HUES64 (cell line): ENCODE data around the gene DSCAML1.

ENCODE experiments used
- H3K27ac ChIP-seq: 2 replicates; pipeline ENCODE4 v1.7.0; 2013; ENCODE audit warnings: low read depth, low read length, inconsistent platforms
- H3K27me3 ChIP-seq: 2 replicates; pipeline ENCODE4 v1.6.1; 2013; ENCODE audit warnings: mild to moderate bottlenecking, low read length; ENCODE audit not compliant: insufficient read depth
- H3K36me3 ChIP-seq: 2 replicates; pipeline ENCODE4 v1.6.1; 2013; ENCODE audit warnings: mild to moderate bottlenecking, low read length; ENCODE audit not compliant: insufficient read depth
- H3K4me1 ChIP-seq: 2 replicates; pipeline ENCODE4 v1.6.1; 2013; ENCODE audit warnings: mild to moderate bottlenecking, low read length, moderate library complexity; ENCODE audit not compliant: insufficient read depth
- H3K4me3 ChIP-seq: 2 replicates; pipeline ENCODE4 v1.5.1; 2013; ENCODE audit warnings: mild to moderate bottlenecking, low read length, moderate library complexity
- H3K9ac ChIP-seq: 2 replicates; pipeline ENCODE4 v1.6.1; 2013; ENCODE audit warnings: mild to moderate bottlenecking, low read depth, low read length
- H3K9me3 ChIP-seq: 2 replicates; pipeline ENCODE4 v1.6.1; 2013; ENCODE audit warnings: low read depth, low read length; ENCODE audit not compliant: insufficient read depth
- WGBS: fragments of 150-250, 120-280 bp; methylation state at CpG from one replicate; pipeline ENCODE4 v1.1.7; 2013; ENCODE audit warnings: missing lambda C conversion rate; 5-methylcytosine and 5-hydroxymethylcytosine counted together

DSCAML1 gene

DNA sequence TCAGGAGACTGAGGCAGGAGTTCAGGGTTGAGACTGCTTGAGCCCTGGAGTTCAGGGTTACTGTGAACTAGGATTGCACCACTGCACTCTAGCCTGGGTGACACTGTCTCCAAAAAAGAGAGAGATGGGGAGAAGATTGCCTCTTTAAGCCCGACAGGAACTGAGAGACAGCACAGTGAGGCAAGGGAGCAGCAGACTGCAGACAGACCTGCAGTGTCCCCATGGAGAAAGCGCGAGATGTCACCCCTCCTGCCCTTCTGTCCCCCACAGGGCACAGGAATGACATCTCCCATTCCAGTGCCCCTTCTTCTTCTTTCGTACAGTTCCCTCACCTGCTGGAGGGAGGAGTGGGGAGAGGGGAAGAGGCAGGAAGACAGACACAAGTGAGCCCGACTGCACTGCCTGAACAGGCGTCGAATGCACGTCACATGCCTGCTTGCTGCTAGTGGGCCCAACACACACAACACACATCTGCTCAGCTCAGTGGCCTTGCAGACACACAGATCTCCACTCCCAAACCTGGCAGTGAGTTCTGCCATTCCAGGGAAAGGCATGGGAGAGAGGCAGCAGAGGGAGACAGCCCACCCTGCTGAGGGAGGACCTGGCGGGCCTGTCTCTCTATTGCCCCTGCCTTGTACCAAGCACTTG, 167.0 kb downstream of the DSCAML1 start:
- WGBS: 95% methylated on average over 8 of the region's 9 CpGs
- Histone ChIP-seq H3K27me3 (no peaks in the 10 kb centered on the region), H3K27ac (no peak overlapping the region), H3K36me3 (no peaks in the 10 kb centered on the region), H3K4me1 (no peaks in the 10 kb centered on the region), H3K9me3 (no peaks in the 10 kb centered on the region), H3K4me3 (no peak overlapping the region), H3K9ac (no peak overlapping the region)

- Histone ChIP-seq H3K36me3 (no peaks in the 10 kb centered on the region), H3K4me3 (no peak overlapping the region), H3K9me3 (no peaks in the 10 kb centered on the region), H3K27ac (no peak overlapping the region), H3K9ac (no peak overlapping the region), H3K27me3 (no peaks in the 10 kb centered on the region), H3K4me1 (no peaks in the 10 kb centered on the region)
- WGBS: 90% methylated on average over 6 of the region's 6 CpGs
Measured at GRCh38 chr11:117629146-117629545, 167.9 kb downstream of the DSCAML1 start.

- Histone ChIP-seq H3K27ac (no peak overlapping the region), H3K9me3 (no peaks in the 10 kb centered on the region), H3K4me3 (no peak overlapping the region), H3K9ac (no peak overlapping the region), H3K27me3 (no peaks in the 10 kb centered on the region), H3K4me1 (no peaks in the 10 kb centered on the region), H3K36me3 (no peaks in the 10 kb centered on the region)
- WGBS: 88% methylated on average over 13 of the region's 13 CpGs
Measured at GRCh38 chr11:117627259-117627658, 169.8 kb downstream of the DSCAML1 start.

- 93% methylated on average over 9 of the region's 9 CpGs for WGBS
- H3K9me3 ChIP-seq: peaks cover 2% of the 10 kb centered on the region; the same call in 1 of the 2 replicates
Measured at GRCh38 chr11:117626576-117626975, 170.4 kb downstream of the DSCAML1 start.

GRCh38 chr11:117625237-117625636, 171.8 kb downstream of the DSCAML1 start:
- H3K9ac ChIP-seq: no peak overlapping the region
- peaks cover 4% of the 10 kb centered on the region; the same call in 1 of the 2 replicates for H3K9me3 ChIP-seq
- 63% methylated on average over 4 of the region's 4 CpGs for WGBS
- no peaks in the 10 kb centered on the region for H3K27me3 ChIP-seq
- no peaks in the 10 kb centered on the region for H3K36me3 ChIP-seq
- H3K4me3 ChIP-seq: no peak overlapping the region
- H3K4me1 ChIP-seq: no peaks in the 10 kb centered on the region
- no peak overlapping the region for H3K27ac ChIP-seq

More at GRCh38 chr11:117626576-117626975, 170.4 kb downstream of the DSCAML1 start:
- no peak overlapping the region for H3K27ac ChIP-seq
- H3K36me3 ChIP-seq: no peaks in the 10 kb centered on the region
- no peaks in the 10 kb centered on the region for H3K27me3 ChIP-seq
- H3K4me1 ChIP-seq: no peaks in the 10 kb centered on the region
- no peak overlapping the region for H3K9ac ChIP-seq
- H3K4me3 ChIP-seq: no peak overlapping the region

GRCh38 chr11:117623831-117624271, 173.2 kb downstream of the DSCAML1 start:
- peaks cover 4% of the 10 kb centered on the region; the same call in 1 of the 2 replicates for H3K9me3 ChIP-seq

DNA sequence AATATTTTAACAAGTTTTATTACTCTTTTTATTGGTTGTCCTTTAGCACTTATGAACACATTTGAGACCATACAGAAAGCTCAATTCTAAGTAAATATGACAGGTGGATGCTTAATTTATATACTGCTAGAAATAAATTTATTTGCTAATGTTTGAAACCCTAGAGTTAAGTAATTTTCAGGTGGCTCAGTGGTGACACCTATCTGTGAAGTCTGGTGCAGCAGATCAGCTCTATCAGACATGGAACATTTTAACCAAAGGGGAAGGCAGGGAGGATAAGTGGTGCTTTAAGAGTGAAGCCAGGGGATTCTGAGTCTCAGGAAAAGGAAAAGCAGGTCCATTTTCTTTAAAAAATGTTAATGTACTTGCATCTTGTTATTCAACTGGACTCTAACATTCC, 175.8 kb downstream of the DSCAML1 start:
- H3K4me1 ChIP-seq: peaks cover 6% of the 10 kb centered on the region; the same call in 1 of the 2 replicates
- no peak overlapping the region for H3K9ac ChIP-seq
- no peaks in the 10 kb centered on the region for H3K27me3 ChIP-seq
- H3K4me3 ChIP-seq: no peak overlapping the region
- no peaks in the 10 kb centered on the region for H3K36me3 ChIP-seq
- no peak overlapping the region for H3K27ac ChIP-seq
- H3K9me3 ChIP-seq: peaks cover 4% of the 10 kb centered on the region; the same call in 1 of the 2 replicates

More at GRCh38 chr11:117623831-117624271, 173.2 kb downstream of the DSCAML1 start:
- no peak overlapping the region for H3K27ac ChIP-seq
- H3K4me1 ChIP-seq: peaks cover under 1% of the 10 kb centered on the region; the same call in 1 of the 2 replicates
- H3K36me3 ChIP-seq: no peaks in the 10 kb centered on the region
- H3K4me3 ChIP-seq: no peak overlapping the region
- no peaks in the 10 kb centered on the region for H3K27me3 ChIP-seq
- no peak overlapping the region for H3K9ac ChIP-seq
- 95% methylated on average over 2 of the region's 2 CpGs for WGBS

DNA sequence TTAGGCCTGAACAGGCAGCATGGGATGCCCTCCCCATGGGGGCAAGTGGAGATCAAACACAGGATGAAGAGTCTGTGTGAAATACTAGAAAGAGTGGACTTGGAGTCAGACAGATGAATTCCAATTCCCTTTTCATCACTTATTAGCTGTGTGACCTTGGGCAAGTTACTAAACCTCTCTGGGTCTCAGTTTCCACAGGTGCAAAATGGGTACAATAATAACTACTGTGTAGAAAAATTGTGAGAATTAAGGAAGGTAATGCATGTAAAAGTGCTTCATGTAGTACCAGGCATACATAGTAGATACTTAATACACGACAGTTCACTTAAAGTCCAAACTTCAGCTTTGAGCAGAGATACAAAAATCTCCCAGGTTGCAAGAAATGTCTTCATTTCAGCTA, 176.4 kb downstream of the DSCAML1 start:
- Histone ChIP-seq H3K36me3 (no peaks in the 10 kb centered on the region), H3K4me3 (no peak overlapping the region), H3K9me3 (peaks cover 4% of the 10 kb centered on the region; the same call in 1 of the 2 replicates), H3K27ac (no peak overlapping the region), H3K4me1 (peaks cover 6% of the 10 kb centered on the region; the same call in 1 of the 2 replicates), H3K9ac (no peak overlapping the region), H3K27me3 (no peaks in the 10 kb centered on the region)
- 100% methylated on average over 1 of the region's 1 CpG for WGBS

- H3K4me1 ChIP-seq: peaks cover 6% of the 10 kb centered on the region; the same call in 1 of the 2 replicates
- whole genome bisulfite sequencing: 75% methylated on average over 4 of the region's 4 CpGs
- no peak overlapping the region for H3K4me3 ChIP-seq
- no peaks in the 10 kb centered on the region for H3K36me3 ChIP-seq
- peaks cover 4% of the 10 kb centered on the region; the same call in 1 of the 2 replicates for H3K9me3 ChIP-seq
- no peak overlapping the region for H3K27ac ChIP-seq
- no peak overlapping the region for H3K9ac ChIP-seq
- H3K27me3 ChIP-seq: no peaks in the 10 kb centered on the region
Measured at GRCh38 chr11:117620086-117620485, 176.9 kb downstream of the DSCAML1 start.

DNA sequence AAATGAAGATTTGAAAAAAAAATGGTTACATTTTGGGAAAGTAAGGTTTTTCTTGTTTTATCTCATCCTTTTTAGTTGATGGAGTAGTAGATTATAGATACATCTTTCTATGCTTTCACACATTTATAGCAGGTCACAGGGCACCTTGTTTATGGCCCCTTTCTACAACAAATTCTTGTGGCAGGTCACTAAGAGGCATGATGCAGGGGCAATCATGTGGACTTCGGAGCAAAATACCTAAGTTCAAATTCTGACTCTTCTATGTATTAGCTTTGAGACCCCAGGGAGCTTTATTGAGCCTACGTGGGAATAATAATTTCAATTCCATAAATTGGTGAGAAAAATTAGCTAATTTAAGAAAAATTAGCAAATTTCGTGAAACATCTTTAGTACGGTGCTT, 177.4 kb downstream of the DSCAML1 start:
- 96% methylated on average over 4 of the region's 4 CpGs for whole genome bisulfite sequencing
- peaks cover 4% of the 10 kb centered on the region; the same call in 1 of the 2 replicates for H3K9me3 ChIP-seq
- H3K36me3 ChIP-seq: no peaks in the 10 kb centered on the region
- no peak overlapping the region for H3K9ac ChIP-seq
- no peak overlapping the region for H3K4me3 ChIP-seq
- H3K27me3 ChIP-seq: no peaks in the 10 kb centered on the region
- H3K27ac ChIP-seq: no peak overlapping the region
- peaks cover 6% of the 10 kb centered on the region; the same call in 1 of the 2 replicates for H3K4me1 ChIP-seq

DNA sequence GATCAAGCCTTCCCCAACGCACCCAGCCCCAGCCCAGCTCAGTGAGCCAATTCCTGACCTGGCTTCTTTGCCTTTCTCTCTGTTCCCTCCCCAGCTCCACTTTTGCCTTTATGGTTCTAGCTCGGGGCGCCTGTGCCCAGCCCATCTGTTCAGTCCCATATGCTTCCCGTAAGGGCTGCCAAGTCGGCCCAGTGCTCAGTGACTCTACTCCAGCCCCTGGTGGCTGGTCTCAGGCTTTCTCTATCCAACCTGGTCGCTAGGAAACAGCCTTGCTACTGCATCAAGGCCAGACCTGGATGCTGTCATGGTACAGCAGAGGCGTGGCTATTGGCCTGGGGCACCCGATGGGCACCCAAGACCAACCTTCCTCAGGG, 178.0 kb downstream of the DSCAML1 start:
- no peak overlapping the region for H3K4me3 ChIP-seq
- H3K27ac ChIP-seq: no peak overlapping the region
- H3K27me3 ChIP-seq: no peaks in the 10 kb centered on the region
- peaks cover 4% of the 10 kb centered on the region; the same call in 1 of the 2 replicates for H3K9me3 ChIP-seq
- WGBS: 78% methylated on average over 8 of the region's 8 CpGs
- peaks cover 12% of the 10 kb centered on the region; the same call in 1 of the 2 replicates for H3K4me1 ChIP-seq
- H3K9ac ChIP-seq: no peak overlapping the region
- no peaks in the 10 kb centered on the region for H3K36me3 ChIP-seq
